Effector CD8-positive, alpha-beta T cell (primary cell): ENCODE results near the gene RGL1.
"Not testable (repeated sequence)": the region's sequence is repeated elsewhere in the genome, so short reads cannot be mapped to it uniquely, and the experiment has no call there.

Experiments used
- DNase-seq: peaks from one replicate; lab custom pipeline; 2025; lab: John Stamatoyannopoulos, UW
- total RNA-seq, 4 experiments: gene quantifications; one replicate each; lab custom pipeline; 2026; lab: John Stamatoyannopoulos, UW

RGL1 gene
- 1.9 to 14.1 (median 5.5) reads per million in 4 experiments for total RNA-seq

DNA sequence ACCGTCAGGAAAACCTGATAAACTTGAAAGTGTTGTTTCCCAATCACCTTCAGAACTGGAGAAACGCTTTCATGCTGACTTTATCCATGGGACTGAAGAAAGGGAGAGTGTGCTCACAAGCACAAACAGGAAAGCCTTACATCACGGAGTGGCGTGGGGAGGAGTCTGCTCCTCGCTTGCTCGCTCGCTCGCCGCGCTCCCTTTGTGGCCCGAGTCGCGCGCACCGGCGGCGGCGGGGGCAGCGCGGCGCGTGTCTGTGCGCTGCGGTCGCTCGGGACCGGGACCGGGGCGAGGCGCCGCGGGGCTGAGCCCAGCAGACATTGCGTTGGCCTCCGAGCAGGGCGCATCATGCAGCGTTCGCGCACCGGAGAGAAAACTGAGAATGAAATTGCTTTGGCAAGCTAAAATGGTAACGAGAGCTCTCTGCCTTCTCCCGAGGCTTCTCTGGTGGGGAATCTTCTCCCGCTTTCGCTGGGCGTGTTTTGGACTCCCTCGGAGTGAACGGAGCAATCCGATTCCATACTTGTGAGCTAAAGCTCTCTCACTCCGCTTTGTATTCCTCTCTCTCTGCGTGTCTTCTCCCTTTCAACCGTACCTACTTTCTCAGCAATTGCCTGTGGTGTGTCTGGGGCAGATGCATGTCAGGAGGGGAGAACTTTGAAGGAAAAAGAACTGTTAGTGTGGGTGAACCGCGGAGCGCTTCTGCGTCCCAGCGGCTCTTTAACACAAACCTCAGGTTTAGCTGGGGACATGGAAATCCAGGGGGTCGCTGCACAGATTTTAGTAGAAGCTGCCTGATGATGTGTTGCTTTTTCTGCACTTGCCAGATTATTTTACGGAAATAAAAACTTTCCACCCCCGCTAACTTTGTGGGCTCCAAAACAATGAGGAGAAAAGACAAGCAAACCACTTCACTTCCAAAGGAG, at the start of gene RGL1:
RGL1 (plus strand) TSS at position 205 of the 926 bp plus-strand sequence; CDS start at position 383, 178 bp downstream.
- DNase-seq = no peak

GRCh38 chr1:183756326-183756725, 48.6 kb upstream of the RGL1 start:
- no peak for DNase-seq

GRCh38 chr1:183757061-183757460, 47.9 kb upstream of the RGL1 start:
- no peak for DNase-seq

GRCh38 chr1:183758913-183759312, 46.0 kb upstream of the RGL1 start:
- no peak for DNase-seq

DNA sequence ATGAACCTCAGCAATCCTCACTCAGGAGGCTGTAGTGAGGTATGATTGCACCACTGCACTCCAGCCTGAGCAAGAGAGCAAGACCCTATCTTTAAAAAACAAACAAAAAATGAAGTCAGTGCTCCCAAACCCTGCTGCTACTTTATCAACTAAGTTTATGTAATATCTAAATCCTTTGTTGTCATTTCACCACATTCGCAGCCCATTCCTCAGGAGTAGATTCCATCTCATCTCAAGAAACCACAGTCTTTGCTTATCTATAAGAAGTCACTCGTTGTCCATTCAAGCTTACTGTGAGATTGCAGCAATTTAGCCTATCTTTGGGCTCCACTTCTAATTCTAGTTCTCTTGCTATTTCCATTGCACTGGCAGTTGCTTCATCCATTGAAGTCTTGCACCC, 44.3 kb upstream of the RGL1 start:
- DNase-seq = no peak

DNA sequence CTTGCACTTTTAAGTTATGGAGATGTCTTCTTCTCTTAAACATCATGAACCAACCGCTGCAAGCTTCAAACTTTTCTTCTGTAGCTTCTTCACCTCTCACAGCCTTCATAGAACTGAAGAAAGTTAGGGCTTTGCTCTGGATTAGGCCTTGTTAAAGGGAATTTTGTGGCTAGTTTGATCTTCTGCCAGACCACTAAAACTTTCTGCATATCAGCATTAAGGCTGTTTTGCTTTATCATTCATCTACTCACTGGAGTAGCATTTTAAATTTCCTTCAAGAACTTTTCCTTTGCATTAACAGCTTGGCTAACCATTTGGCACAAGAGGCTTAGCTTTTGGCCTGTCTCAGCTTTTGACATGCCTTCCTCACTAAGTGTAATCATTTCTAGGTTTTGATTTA, 43.0 kb upstream of the RGL1 start:
- no peak for DNase-seq

DNA sequence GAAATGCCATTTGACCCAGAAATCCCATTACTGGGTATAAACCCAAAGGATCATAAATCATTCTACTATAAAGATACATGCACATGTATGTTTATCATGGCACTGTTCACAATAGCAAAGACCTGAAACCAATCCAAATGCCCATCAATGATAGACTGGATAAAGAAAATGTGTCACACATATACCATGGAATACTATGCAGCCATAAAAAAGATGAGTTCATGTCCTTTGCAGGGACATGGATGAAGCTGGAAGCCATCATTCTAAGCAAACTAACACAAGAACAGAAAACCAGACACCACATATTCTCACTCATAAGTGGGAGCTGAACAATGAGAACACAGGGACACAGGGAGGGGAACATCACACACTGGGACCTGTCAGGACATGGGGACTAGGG, 42.1 kb upstream of the RGL1 start:
- not testable (repeated sequence) for DNase-seq

GRCh38 chr1:183764981-183765380, 39.9 kb upstream of the RGL1 start:
- no peak for DNase-seq

DNA sequence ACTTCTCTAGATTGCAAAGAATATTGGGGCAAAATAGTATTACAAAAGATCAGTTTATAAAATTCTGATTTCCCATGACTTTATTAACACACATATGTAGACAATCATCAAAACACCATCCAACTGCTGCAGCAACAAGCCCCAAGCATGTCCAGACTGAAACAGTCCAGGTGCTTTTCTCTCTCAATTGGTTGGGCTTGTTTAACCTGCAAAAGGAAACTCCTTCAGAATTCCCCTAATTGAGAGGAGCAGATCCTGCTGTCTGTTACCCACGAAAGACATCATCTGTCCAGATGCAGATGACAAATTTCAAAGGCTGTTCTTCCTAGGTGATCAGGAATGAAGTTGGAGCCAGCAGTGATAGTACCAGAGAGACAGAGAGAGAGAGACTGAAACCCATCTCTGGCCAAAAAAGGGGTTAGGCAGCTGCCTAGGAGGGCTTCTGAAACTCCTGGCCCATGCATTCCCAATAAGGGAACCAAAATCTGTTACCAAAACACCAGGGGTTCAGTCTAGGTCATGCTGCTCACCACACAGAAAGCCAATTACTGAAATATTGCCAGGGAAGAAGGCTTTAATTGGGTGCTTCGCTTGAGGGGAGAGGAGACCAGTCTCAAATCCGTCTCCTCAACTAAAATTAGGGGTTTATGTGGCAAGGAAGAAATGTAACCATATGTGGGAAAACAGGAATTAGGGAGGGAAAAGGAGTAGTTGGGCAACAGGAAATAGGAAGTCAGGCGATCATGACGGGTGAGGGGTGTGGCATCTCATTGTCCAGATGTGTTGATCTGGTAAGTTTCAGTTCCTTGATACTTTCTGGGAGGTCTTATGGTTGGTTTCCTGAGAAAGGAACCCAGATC, 34.7 kb upstream of the RGL1 start:
- DNase-seq = no peak

GRCh38 chr1:183770816-183771128, 34.1 kb upstream of the RGL1 start:
- DNase-seq = no peak

DNA sequence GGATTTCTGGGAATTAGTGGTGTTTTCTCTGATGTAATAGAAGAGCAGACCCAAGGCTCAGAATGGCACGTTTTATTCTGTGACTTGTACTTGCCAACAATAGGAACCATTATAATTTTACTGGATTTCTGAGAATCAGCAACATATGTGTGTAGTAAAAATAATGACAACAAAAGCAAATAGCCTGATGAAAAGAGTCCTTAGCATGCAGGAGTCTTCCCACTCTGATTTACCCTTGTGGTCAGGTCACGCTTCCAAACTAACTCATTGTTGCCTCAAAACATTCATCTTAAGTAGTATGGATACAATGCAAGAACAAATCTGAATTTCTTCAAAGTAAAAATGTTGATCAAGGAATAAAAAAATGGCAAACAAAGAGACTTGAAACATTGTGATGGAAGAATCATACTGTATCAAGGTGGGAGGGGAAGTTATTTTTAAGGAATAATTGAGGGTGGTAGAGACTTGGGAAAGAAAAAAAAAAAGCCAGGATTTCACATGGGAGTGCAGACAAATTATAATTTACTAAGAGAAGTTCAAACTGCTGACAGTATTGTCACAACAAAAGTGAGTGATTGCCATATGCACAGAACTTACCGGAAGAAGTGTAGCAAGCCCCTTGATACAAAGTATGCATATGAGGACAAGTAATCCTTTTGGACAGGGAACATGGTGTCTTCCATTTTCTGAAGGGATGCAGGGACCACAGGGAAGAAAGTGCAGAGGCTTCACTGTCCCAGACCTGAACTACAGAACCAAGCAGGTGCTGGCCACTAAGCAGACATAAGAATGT, 31.2 kb upstream of the RGL1 start:
- DNase-seq = no peak

DNA sequence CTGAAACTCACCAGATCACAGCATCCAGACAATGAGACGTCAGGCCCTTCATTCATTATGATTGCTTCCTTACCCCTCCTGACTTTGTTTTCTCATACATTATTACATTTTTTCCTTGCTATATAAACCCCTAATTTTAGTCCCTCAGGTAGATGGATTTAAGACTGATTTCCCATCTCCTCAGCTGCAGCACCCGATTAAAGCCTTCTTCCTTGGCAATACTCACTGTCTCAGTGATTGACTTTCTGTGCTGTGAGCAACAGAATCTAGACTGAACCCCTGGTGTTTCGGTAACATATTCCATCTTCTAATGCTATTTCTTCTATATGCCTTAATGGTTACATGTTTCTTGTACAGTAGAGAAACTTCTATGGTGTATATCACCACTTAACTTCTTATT, 30.0 kb upstream of the RGL1 start:
- no peak for DNase-seq

- no peak for DNase-seq
These were observed 28.2 kb upstream of the RGL1 start for GRCh38 chr1:183776731-183777130.

- no peak for DNase-seq
These were observed 27.6 kb upstream of the RGL1 start for GRCh38 chr1:183777328-183777727.

- DNase-seq = no peak
These were observed 26.9 kb upstream of the RGL1 start for GRCh38 chr1:183778045-183778444.

- no peak for DNase-seq
These were observed 26.1 kb upstream of the RGL1 start for GRCh38 chr1:183778568-183779433.

- no peak for DNase-seq
These were observed 24.8 kb upstream of the RGL1 start for GRCh38 chr1:183780159-183780558.

GRCh38 chr1:183780757-183781156, 24.2 kb upstream of the RGL1 start:
- no peak for DNase-seq

GRCh38 chr1:183783342-183783741, 21.6 kb upstream of the RGL1 start:
- DNase-seq = no peak

- DNase-seq = no peak
These were observed 20.9 kb upstream of the RGL1 start for GRCh38 chr1:183783767-183784637.
